ENCODE data around the gene SOX3. TPM values are rescaled to one million over a fixed set of nuclear protein-coding genes. Genes with fewer than 3 reads are reported as not detected.
A peak's percentile ranks its signal among the peaks of the same experiment; 100 is the strongest.

The SOX3 gene
- total and polyA plus RNA-seq, 4 donors = not detected

GRCh38 chrX:140503714-140504351 lies 1.0 kb downstream of the SOX3 start:
- Histone ChIP-seq H3K9ac (ENCODE audit: low read depth in 1 of 2, low read length in 2 of 2) (no peak overlapping the region), H3K36me3 (ENCODE audit: control insufficient read depth in 4 of 4, insufficient read depth in 3 of 4, low read depth in 1 of 4, low read length in 3 of 4) (no peaks in the 10 kb centered on the region), H3K27ac (ENCODE audit: low read depth in 1 of 2, low read length in 2 of 2) (no peak overlapping the region), H3K4me1 (ENCODE audit: control insufficient read depth in 4 of 4, insufficient read depth in 4 of 4, low read length in 3 of 4) (peaks cover 3 to 16% (median 12%) of the 10 kb centered on the region in 4 donors), H3K9me3 (ENCODE audit: control insufficient read depth in 4 of 4, low read length in 3 of 4) (peaks cover 0 to 3% (median 0%) of the 10 kb centered on the region in 4 donors), H3K4me3 (ENCODE audit: low read depth in 1 of 3, low read length in 3 of 3) (peak overlapping the region in 1 of 3 donors; percentile 37), H3K27me3 (ENCODE audit: control insufficient read depth in 4 of 4, insufficient read depth in 4 of 4, low read length in 3 of 4) (peaks cover 0 to 5% (median 2%) of the 10 kb centered on the region in 4 donors)
- no peak for TF ChIP-seq ZBTB33 (IDR thresholded peaks at IDR 0.05)
- TF ChIP-seq EGR1 (IDR thresholded peaks at IDR 0.05; ENCODE audit: low read depth in 2 of 2) = no peak
- TF ChIP-seq, protein P1, sequence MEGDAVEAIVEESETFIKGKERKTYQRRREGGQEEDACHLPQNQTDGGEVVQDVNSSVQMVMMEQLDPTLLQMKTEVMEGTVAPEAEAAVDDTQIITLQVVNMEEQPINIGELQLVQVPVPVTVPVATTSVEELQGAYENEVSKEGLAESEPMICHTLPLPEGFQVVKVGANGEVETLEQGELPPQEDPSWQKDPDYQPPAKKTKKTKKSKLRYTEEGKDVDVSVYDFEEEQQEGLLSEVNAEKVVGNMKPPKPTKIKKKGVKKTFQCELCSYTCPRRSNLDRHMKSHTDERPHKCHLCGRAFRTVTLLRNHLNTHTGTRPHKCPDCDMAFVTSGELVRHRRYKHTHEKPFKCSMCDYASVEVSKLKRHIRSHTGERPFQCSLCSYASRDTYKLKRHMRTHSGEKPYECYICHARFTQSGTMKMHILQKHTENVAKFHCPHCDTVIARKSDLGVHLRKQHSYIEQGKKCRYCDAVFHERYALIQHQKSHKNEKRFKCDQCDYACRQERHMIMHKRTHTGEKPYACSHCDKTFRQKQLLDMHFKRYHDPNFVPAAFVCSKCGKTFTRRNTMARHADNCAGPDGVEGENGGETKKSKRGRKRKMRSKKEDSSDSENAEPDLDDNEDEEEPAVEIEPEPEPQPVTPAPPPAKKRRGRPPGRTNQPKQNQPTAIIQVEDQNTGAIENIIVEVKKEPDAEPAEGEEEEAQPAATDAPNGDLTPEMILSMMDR (IDR thresholded peaks at IDR 0.05; ENCODE audit: low read depth, low read length, missing input control) = no peak
- TF ChIP-seq FOXA1 (IDR thresholded peaks at IDR 0.05) = no peak
- TF ChIP-seq SP1 (IDR thresholded peaks at IDR 0.05) = no peak
- TF ChIP-seq REST (IDR thresholded peaks at IDR 0.05) = no peak
- no peak for TF ChIP-seq FOXA2 (IDR thresholded peaks at IDR 0.05)
- TF ChIP-seq, protein P2, sequence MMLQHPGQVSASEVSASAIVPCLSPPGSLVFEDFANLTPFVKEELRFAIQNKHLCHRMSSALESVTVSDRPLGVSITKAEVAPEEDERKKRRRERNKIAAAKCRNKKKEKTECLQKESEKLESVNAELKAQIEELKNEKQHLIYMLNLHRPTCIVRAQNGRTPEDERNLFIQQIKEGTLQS (IDR thresholded peaks at IDR 0.05) = no peak
- TF ChIP-seq RAD21 (IDR thresholded peaks at IDR 0.05) = no peak
- no peak for TF ChIP-seq MAX (IDR thresholded peaks at IDR 0.05)
- no peak for TF ChIP-seq JUND (IDR thresholded peaks at IDR 0.05)
- TF ChIP-seq TAF1 (conservative IDR thresholded peaks at IDR 0.05) = no peak
- TF ChIP-seq HNF4A (conservative IDR thresholded peaks at IDR 0.05) = no peak
- no peak for TF ChIP-seq RXRA (IDR thresholded peaks at IDR 0.05)
- TF ChIP-seq NR2F2 (IDR thresholded peaks at IDR 0.05) = no peak
- no peak for TF ChIP-seq HNF4G (IDR thresholded peaks at IDR 0.05)
- TF ChIP-seq YY1 (IDR thresholded peaks at IDR 0.05) = no peak
- WGBS = 3% methylated on average over 91 of the region's 92 CpGs
- no peak for DNase-seq (ENCODE audit: low spot score)
